BE2C (cell line): ENCODE measurements around the gene NVL.

ENCODE experiments used
- DNase-seq: peaks from one replicate; pipeline ENCODE4 v3.0.0-alpha.2; 2020
- H3K27me3 ChIP-seq: fragments of 250-450 bp; sonication (Bioruptor Pico); 2 replicates; pipeline ENCODE4 v1.5.1; 2020; ENCODE audit warnings: mild to moderate bottlenecking
- H3K36me3 ChIP-seq: fragments of 250-450 bp; sonication (Bioruptor Pico); 2 replicates; pipeline ENCODE4 v1.5.1; 2020; ENCODE audit warnings: mild to moderate bottlenecking
- H3K4me1 ChIP-seq: fragments of 250-450 bp; sonication (Bioruptor Pico); 2 replicates; pipeline ENCODE4 v1.5.1; 2020
- H3K4me3 ChIP-seq: 2 replicates; pipeline ENCODE4 v1.5.1; 2011; ENCODE audit warnings: low read depth, low read length
- H3K9me3 ChIP-seq: fragments of 250-450 bp; sonication (Bioruptor Pico); 2 replicates; pipeline ENCODE4 v1.5.1; 2020
- CTCF ChIP-seq: IDR thresholded peaks from 2 replicates; pipeline ENCODE4 v1.5.1; 2012; ENCODE audit warnings: mild to moderate bottlenecking, low read depth, low read length

Gene NVL

GRCh38 chr1:224273641-224274040 is 56.3 kb downstream of the NVL start:
- no peaks in the 10 kb centered on the region for H3K9me3 ChIP-seq
- H3K4me3 ChIP-seq, result no peak overlapping the region
- no peak for DNase-seq
- TF ChIP-seq CTCF, result no peak
- H3K36me3 ChIP-seq, result peaks cover 43% of the 10 kb centered on the region
- H3K27me3 ChIP-seq, result no peaks in the 10 kb centered on the region
- H3K4me1 ChIP-seq, result no peaks in the 10 kb centered on the region

- H3K9me3 ChIP-seq, result no peaks in the 10 kb centered on the region
- H3K27me3 ChIP-seq, result no peaks in the 10 kb centered on the region
- peaks cover 8% of the 10 kb centered on the region for H3K4me1 ChIP-seq
- no peak overlapping the region for H3K4me3 ChIP-seq
- no peak for DNase-seq
- H3K36me3 ChIP-seq, result peaks cover 50% of the 10 kb centered on the region
- no peak for TF ChIP-seq CTCF
Measured at GRCh38 chr1:224271106-224271505, 58.9 kb downstream of the NVL start.

GRCh38 chr1:224267925-224268324 is 62.0 kb downstream of the NVL start:
- no peak for TF ChIP-seq CTCF
- DNase-seq, result no peak
- Histone ChIP-seq H3K4me1 (peaks cover 8% of the 10 kb centered on the region), H3K9me3 (no peaks in the 10 kb centered on the region), H3K27me3 (no peaks in the 10 kb centered on the region), H3K36me3 (peaks cover 36% of the 10 kb centered on the region), H3K4me3 (no peak overlapping the region)

- H3K4me1 ChIP-seq, result peaks cover 8% of the 10 kb centered on the region
- no peak for TF ChIP-seq CTCF
- no peaks in the 10 kb centered on the region for H3K9me3 ChIP-seq
- no peak for DNase-seq
- no peaks in the 10 kb centered on the region for H3K27me3 ChIP-seq
- H3K4me3 ChIP-seq, result no peak overlapping the region
- H3K36me3 ChIP-seq, result peaks cover 32% of the 10 kb centered on the region
Measured at GRCh38 chr1:224266915-224267856, 62.8 kb downstream of the NVL start.

- no peaks in the 10 kb centered on the region for H3K9me3 ChIP-seq
- no peak overlapping the region for H3K4me3 ChIP-seq
- TF ChIP-seq CTCF, result no peak
- DNase-seq, result no peak
- no peaks in the 10 kb centered on the region for H3K27me3 ChIP-seq
- H3K36me3 ChIP-seq, result peaks cover 28% of the 10 kb centered on the region
- peaks cover 8% of the 10 kb centered on the region for H3K4me1 ChIP-seq
Measured at GRCh38 chr1:224266105-224266914, 63.7 kb downstream of the NVL start.
